Breast epithelium (tissue), 3 donors: ENCODE results near the gene KCNJ13.

Experiments
- POLR2A ChIP-seq: fragments of 450-650 bp; IDR thresholded peaks from one replicate; pipeline ENCODE4 v1.6.1; 2016; ENCODE audit warnings: antibody characterized with exemption, mild to moderate bottlenecking, moderate library complexity
- POLR2AphosphoS5 ChIP-seq, 3 donors: sonication (generic); formaldehyde crosslinking; IDR thresholded peaks; one replicate each; pipeline ENCODE4 v1.6.1; 2017; ENCODE audit warnings: antibody characterized with exemption in 3 of 3
- TF ChIP-seq, protein P1 (sequence below), 3 donors: fragments of 450-650 bp; IDR thresholded peaks; one replicate each; pipeline ENCODE4 v1.5.1; 2016 to 2017; ENCODE audit warnings: antibody characterized with exemption in 3 of 3, mild to moderate bottlenecking in 3 of 3, moderate library complexity in 3 of 3

DNA sequence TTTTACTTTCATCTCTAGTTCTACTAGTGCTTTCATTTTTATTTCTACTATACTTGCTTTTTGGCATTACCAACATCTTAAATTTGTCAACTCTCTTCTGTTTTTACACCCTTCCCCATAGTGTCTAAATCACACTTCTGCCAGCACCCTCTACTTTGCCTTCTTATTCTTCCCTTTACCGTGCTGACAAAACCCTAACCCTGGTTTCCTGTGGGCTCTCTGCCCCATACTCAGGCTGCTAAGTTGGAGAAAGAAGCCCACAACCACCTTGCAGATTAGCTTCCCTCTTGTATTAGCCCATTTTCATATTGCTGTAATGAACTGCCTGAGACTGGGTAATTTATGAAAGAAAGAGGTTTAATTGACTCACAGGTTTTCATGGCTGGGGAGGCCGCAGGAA is 54.5 kb downstream of the KCNJ13 start:
- no peak for TF ChIP-seq POLR2A
- TF ChIP-seq, protein P1, sequence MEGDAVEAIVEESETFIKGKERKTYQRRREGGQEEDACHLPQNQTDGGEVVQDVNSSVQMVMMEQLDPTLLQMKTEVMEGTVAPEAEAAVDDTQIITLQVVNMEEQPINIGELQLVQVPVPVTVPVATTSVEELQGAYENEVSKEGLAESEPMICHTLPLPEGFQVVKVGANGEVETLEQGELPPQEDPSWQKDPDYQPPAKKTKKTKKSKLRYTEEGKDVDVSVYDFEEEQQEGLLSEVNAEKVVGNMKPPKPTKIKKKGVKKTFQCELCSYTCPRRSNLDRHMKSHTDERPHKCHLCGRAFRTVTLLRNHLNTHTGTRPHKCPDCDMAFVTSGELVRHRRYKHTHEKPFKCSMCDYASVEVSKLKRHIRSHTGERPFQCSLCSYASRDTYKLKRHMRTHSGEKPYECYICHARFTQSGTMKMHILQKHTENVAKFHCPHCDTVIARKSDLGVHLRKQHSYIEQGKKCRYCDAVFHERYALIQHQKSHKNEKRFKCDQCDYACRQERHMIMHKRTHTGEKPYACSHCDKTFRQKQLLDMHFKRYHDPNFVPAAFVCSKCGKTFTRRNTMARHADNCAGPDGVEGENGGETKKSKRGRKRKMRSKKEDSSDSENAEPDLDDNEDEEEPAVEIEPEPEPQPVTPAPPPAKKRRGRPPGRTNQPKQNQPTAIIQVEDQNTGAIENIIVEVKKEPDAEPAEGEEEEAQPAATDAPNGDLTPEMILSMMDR (IDR thresholded peaks at IDR 0.05) = no peak
- no peak for TF ChIP-seq POLR2AphosphoS5 (IDR thresholded peaks at IDR 0.05)
